Epithelial cell of proximal tubule (primary cell): ENCODE data around the gene DMP1. TPM values are rescaled to one million over a fixed set of nuclear protein-coding genes. Genes with fewer than 3 reads are reported as not detected.

Experiments
- DNase-seq: peaks from one replicate; pipeline ENCODE4 v3.0.0-alpha.2; 2011; ENCODE audit warnings: low read depth
- H3K4me3 ChIP-seq: 2 replicates; pipeline ENCODE4 v1.5.1; 2011; ENCODE audit warnings: low read depth, mild to moderate bottlenecking, low read length
- CTCF ChIP-seq: conservative IDR thresholded peaks from 2 replicates; pipeline ENCODE4 v1.5.1; 2012; ENCODE audit warnings: low read depth, mild to moderate bottlenecking, low read length
- total RNA-seq: library from RNA; depleted of rRNA; stranded (reverse); fragments of >200 nt; gene quantifications from 2 replicates; pipeline ENCODE4 v1.2.3, GENCODE V29; 2015

The DMP1 gene
- total RNA-seq, 1 donor from 2014 or later = not detected

- no peak for TF ChIP-seq CTCF
- no peak overlapping the region for H3K4me3 ChIP-seq
- DNase-seq = no peak
Observed at GRCh38 chr4:87622303-87622702, 27.8 kb upstream of the DMP1 start.

- no peak for TF ChIP-seq CTCF
- DNase-seq = no peak
- H3K4me3 ChIP-seq = no peak overlapping the region
Observed at GRCh38 chr4:87624698-87625097, 25.4 kb upstream of the DMP1 start.

- H3K4me3 ChIP-seq = no peak overlapping the region
- DNase-seq = no peak
- TF ChIP-seq CTCF = no peak
Observed at GRCh38 chr4:87631668-87632067, 18.4 kb upstream of the DMP1 start.

GRCh38 chr4:87632469-87632868, 17.6 kb upstream of the DMP1 start:
- H3K4me3 ChIP-seq = no peak overlapping the region
- DNase-seq = no peak
- TF ChIP-seq CTCF = no peak

GRCh38 chr4:87633243-87633642, 16.8 kb upstream of the DMP1 start:
- no peak for TF ChIP-seq CTCF

GRCh38 chr4:87644286-87644685, 5.8 kb upstream of the DMP1 start:
- no peak for DNase-seq
- peak; percentile 25 for TF ChIP-seq CTCF

More at GRCh38 chr4:87633243-87633642, 16.8 kb upstream of the DMP1 start:
- H3K4me3 ChIP-seq = no peak overlapping the region
- DNase-seq = no peak

GRCh38 chr4:87650938-87651337, 858 bp downstream of the DMP1 start:
- no peak for DNase-seq
- TF ChIP-seq CTCF = no peak
- no peak overlapping the region for H3K4me3 ChIP-seq

More at GRCh38 chr4:87644286-87644685, 5.8 kb upstream of the DMP1 start:
- no peak overlapping the region for H3K4me3 ChIP-seq
